NCI-H748 (cell line): ENCODE measurements around the gene SYT5.

Source experiments
- DNase-seq: peaks from one replicate; lab custom pipeline; 2025; ENCODE audit not compliant: unreplicated experiment; lab: John Stamatoyannopoulos, UW

Gene SYT5

DNA sequence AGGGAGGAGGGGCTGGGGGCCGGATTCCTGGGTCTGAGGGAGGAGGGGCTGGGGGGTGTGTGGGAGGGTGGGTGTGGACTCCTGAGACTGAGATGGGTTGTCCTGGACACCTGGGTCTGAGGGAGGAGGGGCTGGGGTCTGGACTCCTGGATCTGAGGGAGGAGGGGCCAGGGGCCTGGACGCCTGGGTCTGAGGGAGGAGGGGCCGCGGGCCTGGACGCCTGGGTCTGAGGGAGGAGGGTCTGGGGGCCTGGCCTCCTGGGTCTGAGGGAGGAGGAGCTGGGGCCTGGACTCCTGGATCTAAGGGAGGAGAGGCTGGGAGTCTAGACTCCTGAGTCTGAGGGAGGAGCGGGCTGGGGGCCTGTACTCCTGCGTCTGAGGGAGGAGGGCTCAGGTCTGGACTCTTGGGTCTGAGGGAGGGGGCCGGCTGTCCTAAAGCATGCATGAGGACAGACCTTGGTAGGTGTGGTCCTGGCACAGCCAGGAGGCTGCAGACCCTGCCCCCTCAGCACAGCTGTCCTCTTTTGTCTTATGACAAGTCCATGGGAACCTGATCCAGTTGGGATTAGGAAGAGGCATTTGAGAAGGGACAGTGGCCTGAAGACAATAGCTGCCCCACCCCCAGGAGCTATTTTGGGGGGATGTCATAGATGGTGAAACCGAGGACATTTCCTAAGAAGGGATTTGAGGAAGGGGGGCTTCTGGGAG, 32.4 kb downstream of the SYT5 start:
- DNase-seq = peak; percentile 30

DNA sequence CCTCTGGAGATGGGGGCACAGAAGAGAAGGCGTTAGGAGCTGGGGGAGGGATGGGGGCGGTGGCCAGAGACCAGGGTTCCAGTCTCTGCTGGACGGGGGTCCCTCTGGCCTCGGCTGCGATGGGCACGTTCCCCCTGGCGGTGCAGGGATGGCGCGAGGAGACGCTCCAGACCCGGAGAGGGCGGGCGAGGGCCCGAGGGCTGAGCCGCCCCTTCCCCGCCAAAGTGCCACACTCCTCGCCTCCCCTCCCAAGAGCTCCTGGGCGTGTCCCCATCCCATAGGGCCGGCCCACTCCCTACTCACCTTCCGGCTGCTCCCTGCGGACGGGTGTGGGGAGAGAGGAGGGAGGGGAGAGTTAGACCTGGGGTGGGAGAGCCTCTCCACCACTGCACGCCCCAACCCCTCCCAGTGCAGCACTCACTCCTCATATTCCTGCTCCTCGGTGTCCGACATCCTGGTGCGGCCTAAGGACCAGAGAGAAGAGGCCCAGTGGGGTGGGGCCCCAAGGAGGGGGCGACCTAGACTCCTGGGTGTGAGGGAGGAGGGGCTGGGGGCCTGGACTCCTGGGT, 33.3 kb downstream of the SYT5 start:
- DNase-seq = peak; percentile 96

DNA sequence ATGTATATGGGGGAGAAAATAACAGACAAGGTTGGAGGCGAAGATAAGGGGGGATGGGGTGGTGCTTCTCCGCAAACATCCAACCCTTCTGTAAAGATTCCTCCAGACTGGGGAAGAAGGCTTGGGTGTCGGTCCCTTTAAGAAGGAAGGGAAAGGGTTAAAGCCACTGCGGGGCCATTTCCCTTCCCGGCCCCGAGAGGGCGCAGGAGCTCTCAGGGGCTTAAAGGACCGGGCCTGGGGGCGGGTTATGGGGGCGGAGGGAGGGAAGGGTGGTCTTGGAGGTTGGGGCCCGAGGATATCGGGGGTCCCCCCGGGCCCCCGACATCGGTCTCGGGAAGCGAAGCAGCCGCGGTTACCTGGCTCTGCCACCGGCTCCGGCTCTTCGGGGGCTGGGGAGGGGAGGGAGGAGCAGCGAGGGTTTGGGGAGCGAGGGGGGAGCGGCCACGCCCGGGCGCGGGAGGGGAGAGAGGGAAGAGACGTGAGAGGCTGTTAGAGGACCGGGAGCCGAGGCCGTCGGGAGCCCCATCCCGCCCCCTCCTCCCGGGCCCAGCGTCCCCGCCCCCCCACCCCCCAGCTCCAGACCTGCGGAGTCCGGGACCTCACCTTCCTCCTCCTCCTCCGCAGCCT, 33.9 kb downstream of the SYT5 start:
- peak; percentile 84 for DNase-seq

DNA sequence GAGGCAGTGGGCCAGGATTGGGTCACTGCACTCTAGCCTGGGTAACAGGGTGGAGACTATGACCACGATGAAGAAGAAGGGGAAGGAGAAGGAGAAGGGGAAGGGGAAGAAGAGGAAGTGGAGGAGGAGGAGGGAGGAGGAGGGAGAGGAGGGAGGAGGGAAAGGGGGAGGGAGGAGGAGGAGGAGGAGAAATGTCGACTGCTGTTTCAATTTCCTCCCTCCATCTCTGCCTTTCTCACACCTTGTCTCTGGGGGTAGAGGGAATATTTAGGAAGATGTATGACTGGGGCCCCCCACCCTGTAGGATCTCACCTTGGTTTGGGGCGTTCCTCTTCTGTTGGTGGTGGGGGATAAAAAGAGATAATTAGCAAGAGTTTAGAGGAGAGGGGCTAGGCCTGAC, 34.9 kb downstream of the SYT5 start:
- DNase-seq = no peak

DNA sequence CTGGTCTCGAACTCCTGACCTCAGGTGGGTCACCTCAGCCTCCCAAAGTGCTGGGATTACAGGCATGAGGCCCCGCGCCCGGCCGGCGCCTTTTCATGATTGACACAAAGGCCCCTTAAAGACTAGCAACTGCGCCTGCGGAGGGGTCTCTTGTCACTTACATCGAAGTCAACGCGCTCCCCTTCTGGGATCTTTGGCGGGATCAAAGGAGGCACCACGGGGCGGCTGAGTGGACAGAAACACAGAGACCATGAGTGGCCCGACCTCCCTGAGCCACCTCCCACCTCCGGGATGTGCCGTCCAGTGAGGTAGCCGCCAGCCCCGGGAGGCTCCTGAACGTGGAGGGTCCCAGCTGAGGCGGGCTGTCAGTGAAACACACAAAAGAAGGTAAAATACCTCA, 38.4 kb downstream of the SYT5 start:
- DNase-seq = peak; percentile 36

DNA sequence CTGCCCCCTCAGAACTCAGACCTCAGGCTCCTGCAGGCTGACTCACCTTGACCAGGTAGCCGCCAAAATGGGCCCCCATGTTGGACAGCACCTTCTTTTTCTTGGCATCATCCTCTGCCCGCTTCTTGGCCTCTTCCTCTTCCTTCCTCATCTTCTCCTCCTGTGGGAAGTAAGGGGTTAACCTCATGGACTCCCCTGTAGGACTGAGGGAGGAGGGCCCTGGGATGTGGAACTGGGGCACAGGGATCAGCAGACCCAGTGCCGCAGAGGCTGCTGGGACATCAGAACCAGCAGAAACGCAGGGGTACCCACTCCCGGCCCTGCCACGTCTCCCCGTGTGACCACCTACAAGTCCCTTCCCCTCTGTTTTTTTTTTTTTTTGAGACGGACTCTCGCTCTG, 42.2 kb downstream of the SYT5 start:
- no peak for DNase-seq

DNA sequence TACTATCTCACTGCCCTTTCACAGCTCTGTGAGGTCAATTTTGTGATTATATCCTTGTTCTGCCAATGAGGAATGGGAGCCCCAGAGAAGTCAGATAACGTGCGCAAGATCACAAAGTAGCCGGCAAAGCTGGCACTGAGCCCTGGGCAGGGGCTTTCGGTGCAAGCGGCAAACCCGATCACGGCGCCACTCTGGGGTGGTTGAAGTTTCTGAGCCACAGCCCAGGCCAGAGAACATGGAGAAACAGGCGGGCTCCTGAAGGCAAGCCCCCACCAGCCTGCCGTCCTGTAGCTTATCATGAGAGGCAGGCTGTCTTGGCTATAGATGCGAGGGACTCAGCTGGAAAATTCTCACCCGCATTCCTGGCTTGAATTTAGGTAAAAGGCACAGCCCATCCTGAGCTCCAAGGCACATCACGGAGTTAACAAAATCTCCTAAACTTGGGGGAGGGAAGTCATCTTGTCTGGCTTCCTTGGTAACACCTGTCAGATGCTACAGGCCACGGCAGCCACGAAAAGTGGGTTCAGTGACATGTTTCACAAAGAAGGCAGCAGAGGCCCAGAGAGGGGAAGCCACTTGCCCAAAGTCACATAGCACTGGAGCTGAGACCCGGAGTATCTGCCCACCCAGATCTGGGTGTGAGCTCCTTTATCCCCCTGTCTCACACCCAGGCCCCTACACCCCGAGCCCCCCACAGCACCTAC, 43.5 kb downstream of the SYT5 start:
- no peak for DNase-seq

DNA sequence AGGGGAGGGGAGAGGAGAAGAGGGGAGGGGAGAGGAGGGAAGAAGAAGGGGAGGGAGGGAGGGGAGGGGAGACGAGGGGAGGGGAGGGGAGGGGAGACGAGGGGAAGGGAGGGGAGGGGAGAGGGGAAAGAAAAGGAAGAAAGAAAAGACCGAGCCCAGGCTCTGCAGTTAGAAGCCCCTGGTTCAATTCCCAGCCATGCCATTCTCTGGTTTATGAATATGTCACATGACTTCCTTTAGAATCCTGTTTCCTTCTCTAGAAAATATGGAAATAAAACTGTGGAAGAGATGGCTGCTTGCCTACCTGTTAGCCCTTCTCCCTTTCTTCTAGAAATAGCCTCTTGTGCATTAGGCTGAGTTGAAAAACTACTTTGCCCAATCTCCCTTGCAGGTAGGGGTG, 45.4 kb downstream of the SYT5 start:
- no peak for DNase-seq

DNA sequence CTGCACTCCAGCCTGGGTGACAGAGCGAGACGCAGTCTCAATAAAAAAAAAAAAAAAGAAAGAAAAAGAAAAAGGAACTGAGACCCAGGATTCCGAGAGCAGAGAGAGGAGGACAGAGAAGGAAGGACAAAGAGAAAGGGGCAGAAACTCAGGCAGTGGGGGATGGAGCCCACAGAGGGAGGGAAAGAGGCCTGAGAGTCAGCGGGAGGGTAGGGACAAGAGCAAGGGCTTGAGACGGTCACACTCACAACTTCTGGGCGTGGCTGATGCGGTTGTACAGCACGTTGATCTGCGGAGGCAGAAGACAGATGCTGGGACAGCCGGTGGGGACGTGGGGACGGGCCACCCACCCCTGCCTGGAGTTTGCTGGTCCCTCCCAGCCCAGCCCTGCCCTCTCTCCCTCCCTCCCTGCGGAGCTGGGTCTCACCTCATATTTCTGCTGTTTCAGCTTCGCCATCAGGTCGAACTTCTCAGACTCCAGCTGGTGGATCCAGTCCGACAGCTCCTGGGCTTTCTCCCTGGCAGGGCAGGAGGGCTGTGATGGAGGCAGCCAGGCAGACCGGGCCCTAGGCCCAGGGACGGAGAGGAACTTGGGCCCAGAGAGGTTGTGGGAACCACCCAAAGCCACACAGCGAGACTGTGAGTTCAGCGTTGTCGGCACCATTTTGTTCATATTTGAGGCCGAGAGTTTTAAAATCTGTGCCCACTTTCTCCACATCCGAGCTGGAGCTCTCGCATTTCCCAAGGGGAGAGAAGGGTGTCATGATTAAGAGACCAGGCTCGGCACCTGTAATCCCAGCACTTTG, 46.2 kb downstream of the SYT5 start:
- DNase-seq = no peak

DNA sequence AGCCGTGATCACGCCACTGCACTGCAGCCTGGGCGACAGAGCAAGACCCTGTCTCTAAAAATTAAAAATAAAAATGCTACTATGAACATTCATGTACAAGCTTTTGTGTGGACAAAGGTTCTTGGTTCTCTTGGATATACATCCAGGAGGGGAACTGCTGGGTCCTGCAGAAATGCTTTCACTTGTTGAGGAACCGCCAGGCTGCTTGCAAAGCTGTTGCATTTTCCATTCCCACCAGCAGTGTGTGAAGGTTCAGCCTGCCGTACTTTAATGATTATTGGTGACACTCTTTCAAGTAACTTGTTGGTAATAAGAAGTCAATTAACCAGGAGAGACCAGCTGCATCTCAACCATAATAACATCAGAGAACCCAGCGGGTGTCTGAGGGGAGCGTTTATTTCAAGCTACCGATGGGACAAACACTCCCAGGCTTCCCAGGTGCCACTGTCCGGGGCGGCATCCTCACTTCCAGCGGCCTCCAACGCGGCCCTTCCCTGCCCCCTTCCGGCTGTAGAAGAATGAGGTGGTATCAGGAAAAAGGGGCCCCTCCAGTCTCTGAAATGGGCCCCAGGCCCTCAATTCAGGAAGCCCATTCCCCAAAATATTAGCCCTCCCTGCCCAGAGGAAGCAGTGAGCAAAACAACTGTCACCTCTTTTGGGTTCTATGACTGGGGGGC, 47.5 kb downstream of the SYT5 start:
- no peak for DNase-seq

DNA sequence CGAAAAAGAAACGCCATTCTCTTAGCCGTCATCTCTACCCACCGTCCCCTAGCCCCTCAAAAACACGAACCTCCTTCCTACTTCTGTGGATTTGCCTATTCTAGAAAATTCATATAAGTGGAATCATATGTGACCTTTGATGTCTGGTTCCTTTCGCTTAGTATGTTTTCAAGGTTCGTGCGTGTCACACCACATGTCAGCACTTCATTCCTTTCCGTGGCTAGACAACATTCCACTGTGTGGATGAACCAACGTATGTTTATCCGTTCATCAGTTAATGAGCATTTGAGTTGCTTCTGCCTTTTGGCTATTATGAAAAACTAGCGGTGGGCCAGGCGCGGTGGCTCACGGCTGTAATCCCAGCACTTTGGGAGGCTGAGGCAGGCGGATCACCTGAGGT, 48.7 kb downstream of the SYT5 start:
- no peak for DNase-seq
